NCI-H1105 (cell line): ENCODE results near the gene ZSWIM6.

Experiments used
- DNase-seq: peaks from one replicate; lab custom pipeline; 2025; lab: John Stamatoyannopoulos, UW

The ZSWIM6 gene

GRCh38 chr5:61595426-61595825 lies 263.4 kb downstream of the ZSWIM6 start:
- DNase-seq = no peak
